ENCODE results near the gene EIF4G3.

DNA sequence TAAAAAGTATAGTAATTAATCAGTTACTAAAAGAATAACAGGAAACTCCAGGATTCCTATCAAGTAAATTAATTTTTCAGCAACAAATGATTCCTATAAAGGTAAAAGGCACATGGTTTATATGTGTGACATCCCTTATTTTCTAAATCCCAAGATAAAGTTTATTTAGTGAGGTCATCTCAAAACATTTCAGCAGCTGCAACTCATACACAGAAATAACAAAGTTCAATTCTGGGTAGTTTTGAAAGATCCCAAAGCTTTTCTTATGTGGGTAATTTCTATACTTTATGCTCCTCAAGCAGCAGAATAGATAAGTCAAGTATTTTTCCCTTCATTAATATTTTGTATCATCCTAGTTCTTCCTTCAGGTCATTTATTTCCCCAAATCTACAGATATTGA lies 117.7 kb downstream of the EIF4G3 start:
- TF ChIP-seq, protein P1, sequence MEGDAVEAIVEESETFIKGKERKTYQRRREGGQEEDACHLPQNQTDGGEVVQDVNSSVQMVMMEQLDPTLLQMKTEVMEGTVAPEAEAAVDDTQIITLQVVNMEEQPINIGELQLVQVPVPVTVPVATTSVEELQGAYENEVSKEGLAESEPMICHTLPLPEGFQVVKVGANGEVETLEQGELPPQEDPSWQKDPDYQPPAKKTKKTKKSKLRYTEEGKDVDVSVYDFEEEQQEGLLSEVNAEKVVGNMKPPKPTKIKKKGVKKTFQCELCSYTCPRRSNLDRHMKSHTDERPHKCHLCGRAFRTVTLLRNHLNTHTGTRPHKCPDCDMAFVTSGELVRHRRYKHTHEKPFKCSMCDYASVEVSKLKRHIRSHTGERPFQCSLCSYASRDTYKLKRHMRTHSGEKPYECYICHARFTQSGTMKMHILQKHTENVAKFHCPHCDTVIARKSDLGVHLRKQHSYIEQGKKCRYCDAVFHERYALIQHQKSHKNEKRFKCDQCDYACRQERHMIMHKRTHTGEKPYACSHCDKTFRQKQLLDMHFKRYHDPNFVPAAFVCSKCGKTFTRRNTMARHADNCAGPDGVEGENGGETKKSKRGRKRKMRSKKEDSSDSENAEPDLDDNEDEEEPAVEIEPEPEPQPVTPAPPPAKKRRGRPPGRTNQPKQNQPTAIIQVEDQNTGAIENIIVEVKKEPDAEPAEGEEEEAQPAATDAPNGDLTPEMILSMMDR (optimal IDR thresholded peaks at IDR 0.05 in 1 of 3, IDR thresholded peaks at IDR 0.05 in 1 of 3, conservative IDR thresholded peaks at IDR 0.05 in 1 of 3; ENCODE audit: extremely low read depth in 1 of 3, insufficient read depth in 2 of 3, low read length in 3 of 3): no peak
- no peak for TF ChIP-seq EZH2 (IDR thresholded peaks at IDR 0.05; ENCODE audit: low read length)
